Thymus (tissue), 14 donors: Measurements from ENCODE around the gene MBP. TPM values are rescaled to one million over a fixed set of nuclear protein-coding genes. Genes with fewer than 3 reads are reported as not detected.

Source experiments
- DNase-seq, 9 donors: peaks; one replicate each; pipeline ENCODE4 v3.0.0-alpha.2; 2013; ENCODE audit warnings: low spot score in 9 of 9, low read depth in 6 of 9, missing footprints in 1 of 9
- H3K27ac ChIP-seq, 2 donors: one replicate each; pipeline ENCODE4 v1.5.1; 2013; ENCODE audit warnings: control low read depth in 1 of 2, low read depth in 1 of 2, low read length in 1 of 2, mild to moderate bottlenecking in 1 of 2, moderate library complexity in 1 of 2
- H3K27me3 ChIP-seq, 2 donors: one replicate each; pipeline ENCODE4 v1.5.1; 2013; ENCODE audit warnings: low read length in 1 of 2; ENCODE audit not compliant: control insufficient read depth in 2 of 2, insufficient read depth in 1 of 2
- H3K36me3 ChIP-seq, 2 donors: one replicate each; pipeline ENCODE4 v1.5.1; 2013; ENCODE audit warnings: low read length in 1 of 2, mild to moderate bottlenecking in 1 of 2, moderate library complexity in 1 of 2; ENCODE audit not compliant: control insufficient read depth in 2 of 2, insufficient read depth in 2 of 2
- H3K4me1 ChIP-seq, 2 donors: one replicate each; pipeline ENCODE4 v1.5.1; 2013; ENCODE audit warnings: low read length in 2 of 2; ENCODE audit not compliant: control insufficient read depth in 2 of 2, insufficient read depth in 2 of 2
- H3K4me3 ChIP-seq, 2 donors: one replicate each; pipeline ENCODE4 v1.5.1; 2013; ENCODE audit warnings: low read length in 2 of 2, control low read depth in 1 of 2, mild to moderate bottlenecking in 1 of 2
- H3K9me3 ChIP-seq, 2 donors: one replicate each; pipeline ENCODE4 v1.5.1; 2013; ENCODE audit warnings: low read length in 1 of 2, mild to moderate bottlenecking in 1 of 2; ENCODE audit not compliant: control insufficient read depth in 2 of 2, insufficient read depth in 1 of 2
- WGBS: extraction: QIAGEN DNeasy Blood & Tissue Kit; methylation state at CpG from one replicate; pipeline ENCODE4 v1.1.7; 2013; 5-methylcytosine and 5-hydroxymethylcytosine counted together
- long read RNA-seq, 10 donors: transcript quantifications; one replicate each; lab custom pipeline, GENCODE V29; 2026
- polyA plus RNA-seq: library from polyadenylated mRNA; stranded (reverse); fragments of 200-250 nt; gene quantifications from one replicate; pipeline ENCODE4 v1.2.3, GENCODE V29; 2013
- total RNA-seq: library from RNA; stranded (reverse); fragments of 120-200 nt; gene quantifications from one replicate; pipeline ENCODE4 v1.2.4, GENCODE V29; 2013
- donor health status: healthy.

MBP gene
- total RNA-seq, result 16.1 TPM
- 16.3 TPM for polyA plus RNA-seq
- long read RNA-seq, donor 1, full-length matches to known transcripts, result 1 of 1 reads
- long read RNA-seq, donor 1, partial matches to known transcripts, result 0 of 1 reads
- long read RNA-seq, donor 1, other reads (novel, unspliced or antisense), result 0 of 1 reads
- long read RNA-seq, donor 2, full-length matches to known transcripts, result 17 of 17 reads
- long read RNA-seq, donor 2, partial matches to known transcripts, result 0 of 17 reads
- long read RNA-seq, donor 2, other reads (novel, unspliced or antisense), result 0 of 17 reads
- long read RNA-seq, donor 3, full-length matches to known transcripts, result 3 of 3 reads
- long read RNA-seq, donor 3, partial matches to known transcripts, result 0 of 3 reads
- long read RNA-seq, donor 3, other reads (novel, unspliced or antisense), result 0 of 3 reads
- long read RNA-seq, donor 4, full-length matches to known transcripts, result 5 of 5 reads
- long read RNA-seq, donor 4, partial matches to known transcripts, result 0 of 5 reads
- long read RNA-seq, donor 4, other reads (novel, unspliced or antisense), result 0 of 5 reads
- long read RNA-seq, donor 5, full-length matches to known transcripts, result 14 of 14 reads
- long read RNA-seq, donor 5, partial matches to known transcripts, result 0 of 14 reads
- long read RNA-seq, donor 5, other reads (novel, unspliced or antisense), result 0 of 14 reads
- long read RNA-seq, donor 6, full-length matches to known transcripts, result 2 of 2 reads
- long read RNA-seq, donor 6, partial matches to known transcripts, result 0 of 2 reads
- long read RNA-seq, donor 6, other reads (novel, unspliced or antisense), result 0 of 2 reads
- long read RNA-seq, donor 7, full-length matches to known transcripts, result 6 of 6 reads
- long read RNA-seq, donor 7, partial matches to known transcripts, result 0 of 6 reads
- long read RNA-seq, donor 7, other reads (novel, unspliced or antisense), result 0 of 6 reads
- long read RNA-seq, donor 8, full-length matches to known transcripts, result 4 of 4 reads
- long read RNA-seq, donor 8, partial matches to known transcripts, result 0 of 4 reads
- long read RNA-seq, donor 8, other reads (novel, unspliced or antisense), result 0 of 4 reads
- long read RNA-seq, donor 9, full-length matches to known transcripts, result 2 of 2 reads
- long read RNA-seq, donor 9, partial matches to known transcripts, result 0 of 2 reads
- long read RNA-seq, donor 9, other reads (novel, unspliced or antisense), result 0 of 2 reads
- long read RNA-seq, donor 10, full-length matches to known transcripts, result 3 of 3 reads
- long read RNA-seq, donor 10, partial matches to known transcripts, result 0 of 3 reads
- long read RNA-seq, donor 10, other reads (novel, unspliced or antisense), result 0 of 3 reads

- H3K4me1 ChIP-seq, result peaks cover 2 to 46% of the 10 kb centered on the region in 2 donors
- DNase-seq, result peak in 2 of 9 donors; percentile 48 to 75
These were observed at the start of gene MBP for GRCh38 chr18:77132369-77133050. MBP (minus strand) TSS chr18:77132783; CDS start chr18:77105261, 27,522 bp downstream.

GRCh38 chr18:77181950-77182707 lies 49.5 kb upstream of the MBP start:
- DNase-seq, result no peak
- no peaks in the 10 kb centered on the region for H3K9me3 ChIP-seq
- no peak overlapping the region for H3K27ac ChIP-seq
- H3K4me3 ChIP-seq, result no peak overlapping the region
- H3K4me1 ChIP-seq, result peaks cover 0 to 2% of the 10 kb centered on the region in 2 donors
- no peaks in the 10 kb centered on the region for H3K27me3 ChIP-seq
- 91% methylated on average over 12 of the region's 12 CpGs for WGBS
- H3K36me3 ChIP-seq, result no peaks in the 10 kb centered on the region

More at GRCh38 chr18:77132369-77133050, at the start of gene MBP:
- Histone ChIP-seq H3K27ac (peak within 1 kb of the TSS; percentile 57 to 80), H3K27me3 (peaks cover 24 to 53% of the 10 kb centered on the region in 2 donors), H3K4me3 (peak within 1 kb of the TSS; percentile 51 to 54), H3K9me3 (no peaks in the 10 kb centered on the region), H3K36me3 (no peaks in the 10 kb centered on the region)
- WGBS, result under 1% methylated on average over 88 of the region's 88 CpGs

DNA sequence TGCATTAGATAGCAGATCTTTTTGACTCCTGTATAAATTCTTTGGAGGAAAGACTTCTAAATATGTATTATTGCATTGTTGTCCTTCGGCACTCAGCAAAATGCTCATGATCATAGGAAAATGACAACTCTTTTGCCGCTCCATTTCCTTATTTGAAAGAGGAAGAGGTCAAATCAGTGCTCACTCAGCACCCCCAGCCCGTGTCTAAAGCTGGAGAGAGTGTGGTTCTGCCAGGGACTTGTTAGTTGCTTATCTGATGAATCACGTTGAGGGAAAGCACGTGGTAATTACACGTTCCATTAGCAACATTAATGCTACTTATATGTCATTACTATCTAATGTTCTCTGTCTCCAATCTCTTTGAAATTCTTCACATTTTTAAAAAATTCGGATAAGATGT lies 46.0 kb upstream of the MBP start:
- 45% methylated on average over 7 of the region's 7 CpGs for WGBS
- H3K4me3 ChIP-seq, result no peak overlapping the region
- no peaks in the 10 kb centered on the region for H3K27me3 ChIP-seq
- H3K4me1 ChIP-seq, result peaks cover 0 to 2% of the 10 kb centered on the region in 2 donors
- H3K36me3 ChIP-seq, result no peaks in the 10 kb centered on the region
- H3K9me3 ChIP-seq, result no peaks in the 10 kb centered on the region
- DNase-seq, result no peak
- no peak overlapping the region for H3K27ac ChIP-seq

DNA sequence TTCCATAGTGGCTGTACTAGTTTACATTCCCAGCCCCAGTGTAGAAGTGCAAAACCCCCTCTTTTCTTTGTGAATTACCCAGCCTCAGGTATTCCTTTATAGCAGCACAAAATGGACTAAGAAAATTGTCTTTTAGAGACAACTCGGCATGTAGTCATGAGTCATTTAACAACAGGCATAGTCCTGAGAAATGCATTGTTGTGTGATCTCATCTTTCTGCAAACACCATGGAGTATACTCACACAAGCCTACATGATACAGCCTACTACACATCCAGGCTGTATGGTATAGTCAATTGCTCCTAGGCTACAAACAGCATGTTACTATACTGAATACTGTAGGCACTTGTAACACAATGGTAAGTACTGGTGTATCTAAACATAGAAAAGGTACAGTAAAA lies 44.4 kb upstream of the MBP start:
- no peaks in the 10 kb centered on the region for H3K27me3 ChIP-seq
- H3K9me3 ChIP-seq, result no peaks in the 10 kb centered on the region
- no peak overlapping the region for H3K4me3 ChIP-seq
- no peak for DNase-seq
- H3K27ac ChIP-seq, result no peak overlapping the region
- H3K4me1 ChIP-seq, result peaks cover 0 to 2% of the 10 kb centered on the region in 2 donors
- no peaks in the 10 kb centered on the region for H3K36me3 ChIP-seq
- WGBS, result 97% methylated on average over 1 of the region's 1 CpG

GRCh38 chr18:77173275-77174030 lies 40.9 kb upstream of the MBP start:
- no peaks in the 10 kb centered on the region for H3K27me3 ChIP-seq
- 73% methylated on average over 12 of the region's 12 CpGs for WGBS
- no peak overlapping the region for H3K4me3 ChIP-seq
- H3K4me1 ChIP-seq, result no peaks in the 10 kb centered on the region
- no peak for DNase-seq
- H3K9me3 ChIP-seq, result no peaks in the 10 kb centered on the region
- H3K36me3 ChIP-seq, result no peaks in the 10 kb centered on the region
- H3K27ac ChIP-seq, result no peak overlapping the region

- no peaks in the 10 kb centered on the region for H3K36me3 ChIP-seq
- H3K4me1 ChIP-seq, result no peaks in the 10 kb centered on the region
- H3K27ac ChIP-seq, result no peak overlapping the region
- 73% methylated on average over 8 of the region's 8 CpGs for WGBS
- H3K4me3 ChIP-seq, result no peak overlapping the region
- H3K9me3 ChIP-seq, result no peaks in the 10 kb centered on the region
- no peaks in the 10 kb centered on the region for H3K27me3 ChIP-seq
- DNase-seq, result no peak
These were observed 38.4 kb upstream of the MBP start for GRCh38 chr18:77170890-77171410.

- Histone ChIP-seq H3K27ac (no peak overlapping the region), H3K36me3 (no peaks in the 10 kb centered on the region), H3K9me3 (no peaks in the 10 kb centered on the region), H3K27me3 (no peaks in the 10 kb centered on the region), H3K4me1 (no peaks in the 10 kb centered on the region), H3K4me3 (no peak overlapping the region)
- 97% methylated on average over 15 of the region's 15 CpGs for WGBS
- no peak for DNase-seq
These were observed 36.3 kb upstream of the MBP start for GRCh38 chr18:77168811-77169311.
